Breast epithelium (tissue), 4 donors: ENCODE measurements around the gene GNB1. TPM values are rescaled to one million over a fixed set of nuclear protein-coding genes. Genes with fewer than 3 reads are reported as not detected.
"Not testable (repeated sequence)": the region's sequence is repeated elsewhere in the genome, so short reads cannot be mapped to it uniquely, and the experiment has no call there.

Experiments used
- DNase-seq, 2 donors: peaks; one replicate each; pipeline ENCODE4 v3.0.0-alpha.2; 2019; ENCODE audit warnings: low spot score in 2 of 2
- H3K27ac ChIP-seq, 2 donors: fragments of 200-600 bp; sonication (generic) in 1 of 2; one replicate each; pipeline ENCODE4 v1.5.1; 2016 to 2019; ENCODE audit warnings: mild to moderate bottlenecking in 1 of 2
- H3K27me3 ChIP-seq, 2 donors: fragments of 200-600 bp; sonication (generic) in 1 of 2; one replicate each; pipeline versions ENCODE4 v1.5.1 to v1.6.0; 2017 to 2019; ENCODE audit warnings: control low read depth in 1 of 2, mild to moderate bottlenecking in 1 of 2
- H3K36me3 ChIP-seq: fragments of 200-600 bp; one replicate; pipeline ENCODE4 v1.5.1; 2019
- H3K4me1 ChIP-seq, 2 donors: fragments of 200-600 bp; sonication (generic); one replicate each; pipeline ENCODE4 v1.5.1; 2016 to 2019; ENCODE audit warnings: control low read depth in 1 of 2
- H3K4me3 ChIP-seq, 3 donors: fragments of 200-600 bp; sonication (generic); 1 replicate in 2 of 3; 2 replicates in 1 of 3; pipeline ENCODE4 v1.5.1; 2016 to 2019; ENCODE audit warnings: mild to moderate bottlenecking in 3 of 3, moderate library complexity in 2 of 3
- H3K9me3 ChIP-seq, 2 donors: fragments of 200-600 bp; sonication (generic) in 1 of 2; one replicate each; pipeline ENCODE4 v1.5.1; 2016 to 2019; ENCODE audit warnings: control low read depth in 1 of 2
- POLR2A ChIP-seq: fragments of 450-650 bp; IDR thresholded peaks from one replicate; pipeline ENCODE4 v1.6.1; 2016; ENCODE audit warnings: antibody characterized with exemption, mild to moderate bottlenecking, moderate library complexity
- POLR2AphosphoS5 ChIP-seq, 3 donors: sonication (generic); formaldehyde crosslinking; IDR thresholded peaks; one replicate each; pipeline ENCODE4 v1.6.1; 2017; ENCODE audit warnings: antibody characterized with exemption in 3 of 3
- intact Hi-C: fragments of 100-400 bp; cut with DNase I; formaldehyde crosslinking; loops from one replicate; pipeline ENCODE4 v1.15.1; 2023; ENCODE audit warnings: low total_unique reads
- total RNA-seq, 3 donors: library from RNA; depleted of rRNA; stranded (reverse); fragments of >200 nt; gene quantifications; one replicate each; pipeline ENCODE4 v1.1.0, GENCODE V29; 2016
- TF ChIP-seq, protein P1 (sequence below), 3 donors: fragments of 450-650 bp; IDR thresholded peaks; one replicate each; pipeline ENCODE4 v1.5.1; 2016 to 2017; ENCODE audit warnings: antibody characterized with exemption in 3 of 3, mild to moderate bottlenecking in 3 of 3, moderate library complexity in 3 of 3

GNB1 gene
- total RNA-seq, 3 donors from 2014 or later: 108 to 138 (median 123) TPM

GRCh38 chr1:1867164-1867563, 23.7 kb downstream of the GNB1 start:
- no peaks in the 10 kb centered on the region for H3K9me3 ChIP-seq
- H3K4me3 ChIP-seq: no peak overlapping the region
- DNase-seq: no peak
- no peaks in the 10 kb centered on the region for H3K27me3 ChIP-seq
- TF ChIP-seq POLR2AphosphoS5 (IDR thresholded peaks at IDR 0.05): no peak
- no peak for TF ChIP-seq POLR2A
- TF ChIP-seq, protein P1, sequence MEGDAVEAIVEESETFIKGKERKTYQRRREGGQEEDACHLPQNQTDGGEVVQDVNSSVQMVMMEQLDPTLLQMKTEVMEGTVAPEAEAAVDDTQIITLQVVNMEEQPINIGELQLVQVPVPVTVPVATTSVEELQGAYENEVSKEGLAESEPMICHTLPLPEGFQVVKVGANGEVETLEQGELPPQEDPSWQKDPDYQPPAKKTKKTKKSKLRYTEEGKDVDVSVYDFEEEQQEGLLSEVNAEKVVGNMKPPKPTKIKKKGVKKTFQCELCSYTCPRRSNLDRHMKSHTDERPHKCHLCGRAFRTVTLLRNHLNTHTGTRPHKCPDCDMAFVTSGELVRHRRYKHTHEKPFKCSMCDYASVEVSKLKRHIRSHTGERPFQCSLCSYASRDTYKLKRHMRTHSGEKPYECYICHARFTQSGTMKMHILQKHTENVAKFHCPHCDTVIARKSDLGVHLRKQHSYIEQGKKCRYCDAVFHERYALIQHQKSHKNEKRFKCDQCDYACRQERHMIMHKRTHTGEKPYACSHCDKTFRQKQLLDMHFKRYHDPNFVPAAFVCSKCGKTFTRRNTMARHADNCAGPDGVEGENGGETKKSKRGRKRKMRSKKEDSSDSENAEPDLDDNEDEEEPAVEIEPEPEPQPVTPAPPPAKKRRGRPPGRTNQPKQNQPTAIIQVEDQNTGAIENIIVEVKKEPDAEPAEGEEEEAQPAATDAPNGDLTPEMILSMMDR (IDR thresholded peaks at IDR 0.05): no peak
- no peak overlapping the region for H3K27ac ChIP-seq
- peaks cover 0 to 3% of the 10 kb centered on the region in 2 donors for H3K4me1 ChIP-seq
- intact Hi-C loops: no loop called here
- no peaks in the 10 kb centered on the region for H3K36me3 ChIP-seq

DNA sequence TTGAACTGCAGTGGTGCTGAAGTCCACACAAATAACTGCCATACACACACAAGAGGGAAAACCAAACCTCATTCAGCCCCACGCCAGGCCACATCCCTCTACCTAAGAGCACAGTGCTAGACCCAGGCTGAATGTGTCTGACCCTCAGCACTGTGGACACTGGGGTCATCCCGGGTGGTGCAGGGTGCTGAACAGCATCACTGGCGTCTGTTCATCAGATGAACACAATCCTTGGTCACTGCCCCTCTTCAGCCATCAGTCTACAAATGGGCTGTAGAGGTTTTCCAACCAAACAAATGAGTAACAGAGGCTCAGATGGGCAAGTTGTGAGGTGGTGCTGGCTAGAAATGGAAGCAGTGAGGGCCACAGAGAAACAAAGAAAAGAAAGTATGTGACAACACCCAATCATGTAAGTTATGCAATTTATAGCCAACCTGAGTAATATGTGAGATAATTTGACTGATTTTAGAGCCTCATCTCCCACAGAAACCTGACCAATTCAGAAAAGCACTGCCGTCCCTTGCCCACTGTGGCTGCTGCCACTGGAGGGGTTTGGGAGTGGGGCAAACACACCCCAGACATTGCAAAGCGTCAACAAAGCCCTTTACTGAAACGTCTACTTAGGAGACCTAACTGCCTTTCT, 27.9 kb downstream of the GNB1 start:
- Histone ChIP-seq H3K4me1 (peaks cover 3 to 8% of the 10 kb centered on the region in 2 donors), H3K27me3 (no peaks in the 10 kb centered on the region), H3K36me3 (no peaks in the 10 kb centered on the region), H3K4me3 (no peak overlapping the region), H3K27ac (peak overlapping the region in 1 of 2 donors; percentile 20), H3K9me3 (no peaks in the 10 kb centered on the region)
- TF ChIP-seq POLR2AphosphoS5 (IDR thresholded peaks at IDR 0.05): no peak
- no peak for TF ChIP-seq POLR2A
- TF ChIP-seq, protein P1 (IDR thresholded peaks at IDR 0.05): no peak
- DNase-seq: no peak
- intact Hi-C loops: no loop called here

DNA sequence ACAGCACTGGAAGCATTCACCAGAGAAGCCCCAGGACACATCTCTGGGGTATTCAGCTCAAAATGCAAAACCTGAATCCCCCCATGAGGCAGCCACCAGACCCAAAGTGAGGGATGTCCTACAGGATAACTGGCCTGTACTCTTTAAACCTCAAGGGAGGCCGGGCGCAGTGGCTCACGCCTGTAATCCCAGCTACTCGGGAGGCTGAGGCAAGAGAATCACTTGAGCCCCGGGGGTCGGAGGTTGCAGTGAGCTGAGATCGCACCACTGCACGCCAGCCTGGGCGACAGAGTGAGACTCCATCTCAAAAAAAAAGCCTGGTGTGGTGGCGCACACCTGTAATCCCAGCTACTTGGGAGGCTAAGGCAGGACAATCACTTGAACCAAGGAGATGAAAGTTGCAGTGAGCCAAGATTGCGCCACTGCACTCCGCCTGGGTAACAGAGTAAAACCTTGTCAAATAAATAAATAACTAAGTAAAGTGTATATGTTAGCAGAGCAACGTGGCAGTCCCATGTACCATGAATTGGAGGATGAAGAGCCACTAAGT, 29.1 kb downstream of the GNB1 start:
- H3K9me3 ChIP-seq, H3K4me1 ChIP-seq, intact Hi-C loops, H3K27me3 ChIP-seq, H3K4me3 ChIP-seq, H3K36me3 ChIP-seq, H3K27ac ChIP-seq, DNase-seq: not testable (repeated sequence)

DNA sequence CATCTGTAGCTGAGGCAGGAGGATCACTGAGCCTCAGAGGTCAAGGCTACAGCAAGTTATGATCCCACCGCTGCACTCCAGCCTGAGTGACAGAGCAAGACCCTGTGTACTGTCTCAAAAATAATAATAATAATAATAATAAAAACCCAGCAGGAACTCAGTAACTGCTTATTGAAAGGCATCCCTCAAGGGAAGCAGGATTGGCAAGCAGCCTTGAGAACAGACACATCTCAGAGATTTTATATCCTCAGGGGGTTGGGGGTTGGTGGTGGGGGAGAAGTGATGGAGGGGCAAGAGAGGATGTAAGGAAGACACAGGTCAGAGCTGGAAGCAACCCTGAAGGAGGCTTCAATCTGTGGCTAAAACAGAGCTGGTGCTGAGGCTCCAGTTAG, 29.6 kb downstream of the GNB1 start:
- intact Hi-C loops: no loop called here
- peaks cover 3 to 8% of the 10 kb centered on the region in 2 donors for H3K4me1 ChIP-seq
- H3K36me3 ChIP-seq: no peaks in the 10 kb centered on the region
- DNase-seq: no peak
- no peak overlapping the region for H3K27ac ChIP-seq
- TF ChIP-seq POLR2A (no peak), POLR2AphosphoS5 (IDR thresholded peaks at IDR 0.05) (no peak)
- TF ChIP-seq, protein P1 (IDR thresholded peaks at IDR 0.05): no peak
- H3K4me3 ChIP-seq: no peak overlapping the region
- no peaks in the 10 kb centered on the region for H3K27me3 ChIP-seq
- H3K9me3 ChIP-seq: no peaks in the 10 kb centered on the region

- H3K36me3 ChIP-seq, H3K27me3 ChIP-seq, DNase-seq, intact Hi-C loops, H3K4me3 ChIP-seq, H3K4me1 ChIP-seq, H3K9me3 ChIP-seq: not testable (repeated sequence)
- H3K27ac ChIP-seq: peak overlapping the region; percentile 48 to 71
Observed at GRCh38 chr1:1859970-1860697, 30.8 kb downstream of the GNB1 start.
